ENCODE results near the gene RAD51AP2. TPM values are rescaled to one million over a fixed set of nuclear protein-coding genes. Genes with fewer than 3 reads are reported as not detected.

RAD51AP2 gene
- total RNA-seq (2021; fragmentation: NEBNext Ultra II Directional; extraction: Animal tissue kit (Norgen Biotek cat#: 25700)) (0.08 and 0.20 TPM in 2 replicates), polyA plus RNA-seq (2011; rRNA removed) (0.02 and 0.03 TPM in 2 replicates), polyA minus RNA-seq (2011; rRNA and poly(A)+ RNA removed) (0.06 TPM in 1 of 2 replicates, not detected in the other)
- 0.10 TPM for polyA plus RNA-seq (2011; cell fraction: cytosol; rRNA removed)
- polyA plus RNA-seq (2011; cell fraction: nucleus; rRNA removed), result 0.03 TPM
- 0.05 to 0.15 TPM (median 0.08 TPM) in 4 replicates for polyA plus RNA-seq (2012, experiment 1 of 2)
- not detected for polyA plus RNA-seq (2012, experiment 2 of 2)
- 0.20 TPM for polyA plus RNA-seq (2013, experiment 1 of 2)
- polyA plus RNA-seq (2013, experiment 2 of 2), result 0.18 TPM
- polyA minus RNA-seq (2011; cell fraction: cytosol; rRNA and poly(A)+ RNA removed), result not detected
- polyA minus RNA-seq (2011; cell fraction: nucleus; rRNA and poly(A)+ RNA removed), result 0.80 TPM
- long read RNA-seq, experiment 1, partial matches to known transcripts, result 0 of 1 reads
- long read RNA-seq, experiment 1, other reads (novel, unspliced or antisense), result 1 of 1 reads
- long read RNA-seq, experiment 2, partial matches to known transcripts, result 0 of 1 reads
- long read RNA-seq, experiment 2, other reads (novel, unspliced or antisense), result 1 of 1 reads

- no peak within 1 kb of the TSS for H3K56ac ChIP-seq (replicated peaks; ENCODE audit: insufficient read length, low read depth, low read length)
- FAIRE-seq (peak; percentile 13), DNase-seq (ENCODE audit: low read depth in 1 of 2, low spot score in 2 of 2) (peak in 1 of 2 experiments; percentile 96)
- no peak within 1 kb of the TSS for H3K14ac ChIP-seq (ENCODE audit: insufficient read length)
- no peaks in the 10 kb centered on the region for H3K23me2 ChIP-seq (ENCODE audit: low read depth, low read length)
- H2BK15ac ChIP-seq (ENCODE audit: low read length), result no peak within 1 kb of the TSS
- H3K4me3 ChIP-seq (ENCODE audit: extremely low read depth in 1 of 4, insufficient read depth in 2 of 4, low read depth in 3 of 4, low read length in 4 of 4), result peak within 1 kb of the TSS; percentile 39 to 75 (median 64)
- WGBS, 2 experiments (ENCODE audit: extremely low coverage in 1 of 2, insufficient coverage in 1 of 2, insufficient read length in 1 of 2, insufficient replicate concordance in 2 of 2, low coverage in 1 of 2, low lambda C conversion rate in 2 of 2, missing lambda C conversion rate in 1 of 2), result 12% methylated on average over 34 of the region's 38 CpGs; no CpG with 5 or more reads in 1 of the 2 experiments
- H3K36me3 ChIP-seq (ENCODE audit: control insufficient read depth in 2 of 4, insufficient read depth in 4 of 4, low read length in 3 of 4), result no peaks in the 10 kb centered on the region
- no peaks in the 10 kb centered on the region for H3K79me2 ChIP-seq (ENCODE audit: control insufficient read depth in 1 of 2, insufficient read depth in 2 of 2, low read length in 2 of 2)
- no peaks in the 10 kb centered on the region for H3K79me1 ChIP-seq (ENCODE audit: low read depth, low read length)
- H3K27ac ChIP-seq (ENCODE audit: low read depth, low read length), result no peak within 1 kb of the TSS
- no peak within 1 kb of the TSS for H3K4ac ChIP-seq (replicated peaks; ENCODE audit: insufficient read length, low read depth, low read length)
- no peak within 1 kb of the TSS for H2BK12ac ChIP-seq (ENCODE audit: low read depth, low read length)
- H3K9ac ChIP-seq (replicated peaks in 1 of 4; ENCODE audit: extremely low read depth in 1 of 4, low read depth in 3 of 4, low read length in 3 of 4), result peak within 1 kb of the TSS in 3 of 4 experiments; percentile 26 to 64 (median 42); a peak in 5 of 7 replicates
- H3K4me2 ChIP-seq (ENCODE audit: insufficient read depth in 1 of 2, low read depth in 2 of 2, low read length in 2 of 2), result peak within 1 kb of the TSS; percentile 77 to 85
- POLR2A ChIA-PET (ENCODE audit: partially characterized antibody), result interaction anchor here (1.0 to 1.6 kb wide), 4 partner anchors 10 to 468 kb away, joined by 3 to 11 read pairs (median 4); partner anchors contain the start of gene VSNL1
- CTCF ChIA-PET (ENCODE audit: partially characterized antibody), result interaction anchor here (0.7 kb wide), 1 partner anchor 18 kb away, joined by 3 read pairs; no protein-coding TSS in a partner anchor
- peaks cover 0 to 4% (median 1%) of the 10 kb centered on the region in 4 experiments; a peak in 3 of 7 replicates for H3K4me1 ChIP-seq (replicated peaks in 1 of 4; ENCODE audit: control insufficient read depth in 3 of 4, insufficient read depth in 4 of 4, low read length in 3 of 4)
- no peak within 1 kb of the TSS for H2AK5ac ChIP-seq (ENCODE audit: low read depth, low read length)
- H4K8ac ChIP-seq (ENCODE audit: extremely low read depth, insufficient read depth, low read length), result peak within 1 kb of the TSS; percentile 41; the same call in 1 of the 2 replicates
- H2AFZ ChIP-seq (ENCODE audit: low read length), result peak within 1 kb of the TSS; percentile 60; the same call in 1 of the 2 replicates
- H4K91ac ChIP-seq (replicated peaks; ENCODE audit: insufficient read length, low read length), result no peak within 1 kb of the TSS
- no peak within 1 kb of the TSS for H2BK20ac ChIP-seq (ENCODE audit: low read length)
- no peaks in the 10 kb centered on the region for H4K20me1 ChIP-seq (replicated peaks in 1 of 2; ENCODE audit: control insufficient read depth in 1 of 2, insufficient read depth in 2 of 2, low read length in 2 of 2)
- no peak within 1 kb of the TSS for H4K5ac ChIP-seq (ENCODE audit: insufficient read length, low read depth, low read length)
- no peak within 1 kb of the TSS for H2BK5ac ChIP-seq (ENCODE audit: low read depth, low read length)
- H2BK120ac ChIP-seq (replicated peaks; ENCODE audit: low read depth, low read length), result no peak within 1 kb of the TSS
- no peak within 1 kb of the TSS; the same call in 1 of the 2 replicates for H3K18ac ChIP-seq (ENCODE audit: extremely low read depth, low read length)
- peaks cover 0 to 2% (median 0%) of the 10 kb centered on the region in 4 experiments; a peak in 1 of 7 replicates for H3K27me3 ChIP-seq (replicated peaks in 1 of 4; ENCODE audit: control insufficient read depth in 3 of 4, extremely low read depth in 1 of 4, insufficient read depth in 3 of 4, low read length in 3 of 4)
- no peak within 1 kb of the TSS for H3K23ac ChIP-seq (ENCODE audit: insufficient read length)
- no peaks in the 10 kb centered on the region for H3K9me3 ChIP-seq (ENCODE audit: insufficient read depth in 2 of 2, low read depth in 1 of 2, low read length in 1 of 2)
- TF ChIP-seq HDAC6 (IDR thresholded peaks at IDR 0.05; ENCODE audit: low read depth, low read length), result no peak
- peak; percentile 84 for TF ChIP-seq SRF (IDR thresholded peaks at IDR 0.05; ENCODE audit: low read depth, low read length)
- TF ChIP-seq RXRA (IDR thresholded peaks at IDR 0.05; ENCODE audit: insufficient read depth, low read depth, low read length), result no peak
- TF ChIP-seq NRF1 (IDR thresholded peaks at IDR 0.05; ENCODE audit: low read depth, low read length), result no peak
- TF ChIP-seq FOSL1 (IDR thresholded peaks at IDR 0.05; ENCODE audit: insufficient read depth, low read depth, low read length), result no peak
- no peak for TF ChIP-seq TEAD4 (IDR thresholded peaks at IDR 0.05; ENCODE audit: low read depth, low read length)
- TF ChIP-seq CHD2 (IDR thresholded peaks at IDR 0.05; ENCODE audit: low read length), result peak; percentile 71; the same call in 1 of the 2 replicates
- no peak for TF ChIP-seq BACH1 (IDR thresholded peaks at IDR 0.05; ENCODE audit: low read length)
- TF ChIP-seq SP4 (IDR thresholded peaks at IDR 0.05; ENCODE audit: low read length), result peak; percentile 98
These were observed at the start of gene RAD51AP2 for GRCh38 chr2:17518212-17519154. TSS of gene RAD51AP2 (minus strand) at chr2:17518440. CDS start at chr2:17518415, 25 bp downstream.

Data from H1 (cell line).